Esophagus muscularis mucosa (tissue), 4 donors: ENCODE measurements around the gene SKP2. TPM values are rescaled to one million over a fixed set of nuclear protein-coding genes. Genes with fewer than 3 reads are reported as not detected.

Source experiments
- DNase-seq: peaks from one replicate; pipeline ENCODE4 v3.0.0-alpha.2; 2017; ENCODE audit errors: extremely low spot score
- H3K27ac ChIP-seq, 4 donors: fragments of 200-600 bp; sonication (generic); replicated peaks in 1 of 4; 1 replicate in 3 of 4; 2 replicates in 1 of 4; pipeline ENCODE4 v1.5.1; 2016 to 2019; ENCODE audit warnings: mild to moderate bottlenecking in 1 of 4
- H3K27me3 ChIP-seq, 4 donors: fragments of 200-600 bp; sonication (generic); one replicate each; pipeline versions ENCODE4 v1.5.1 to v1.6.0; 2016 to 2019
- H3K36me3 ChIP-seq, 4 donors: fragments of 200-600 bp; sonication (generic); one replicate each; pipeline ENCODE4 v1.5.1; 2016 to 2019
- H3K4me1 ChIP-seq, 4 donors: fragments of 200-600 bp; sonication (generic); one replicate each; pipeline ENCODE4 v1.5.1; 2016 to 2019
- H3K4me3 ChIP-seq, 4 donors: fragments of 200-600 bp; sonication (generic); 1 replicate in 2 of 4; 2 replicates in 2 of 4; pipeline ENCODE4 v1.5.1; 2016 to 2019; ENCODE audit warnings: mild to moderate bottlenecking in 4 of 4, moderate library complexity in 1 of 4
- H3K9me3 ChIP-seq, 4 donors: fragments of 200-600 bp; sonication (generic); 1 replicate in 3 of 4; 2 replicates in 1 of 4; pipeline ENCODE4 v1.5.1; 2016 to 2019
- EP300 ChIP-seq: sonication (generic); formaldehyde crosslinking; IDR thresholded peaks from one replicate; pipeline ENCODE4 v1.6.1; 2017; ENCODE audit warnings: antibody characterized with exemption
- POLR2A ChIP-seq: fragments of 450-650 bp; IDR thresholded peaks from one replicate; pipeline ENCODE4 v1.6.1; 2017; ENCODE audit warnings: antibody characterized with exemption, moderate library complexity, mild to moderate bottlenecking, low read depth
- POLR2AphosphoS5 ChIP-seq, 2 donors: sonication (generic); formaldehyde crosslinking; IDR thresholded peaks; one replicate each; pipeline ENCODE4 v1.6.1; 2017; ENCODE audit warnings: antibody characterized with exemption in 2 of 2
- WGBS: methylation state at CpG from one replicate; pipeline ENCODE4 v1.1.5; 2018; 5-methylcytosine and 5-hydroxymethylcytosine counted together
- intact Hi-C: fragments of 100-400 bp; cut with DNase I; formaldehyde crosslinking; loops from one replicate; pipeline ENCODE4 v1.15.1; 2023
- total RNA-seq, 4 donors: library from RNA; depleted of rRNA; stranded (reverse); fragments of >200 nt; gene quantifications; one replicate each; pipeline versions ENCODE4 v1.1.0 to v1.2.1, GENCODE V29; 2016
- TF ChIP-seq, protein P1 (sequence below), 3 experiments: fragments of 200-600 bp in 2 of 3; fragments of 450-650 bp in 1 of 3; sonication (generic) in 2 of 3; IDR thresholded peaks; one replicate each; pipeline ENCODE4 v1.5.1; 2017 to 2019; ENCODE audit warnings: antibody characterized with exemption in 3 of 3, mild to moderate bottlenecking in 2 of 3, moderate library complexity in 1 of 3

The SKP2 gene
- total RNA-seq, 4 donors from 2014 or later: 5.6 to 12.1 (median 9.2) TPM

DNA sequence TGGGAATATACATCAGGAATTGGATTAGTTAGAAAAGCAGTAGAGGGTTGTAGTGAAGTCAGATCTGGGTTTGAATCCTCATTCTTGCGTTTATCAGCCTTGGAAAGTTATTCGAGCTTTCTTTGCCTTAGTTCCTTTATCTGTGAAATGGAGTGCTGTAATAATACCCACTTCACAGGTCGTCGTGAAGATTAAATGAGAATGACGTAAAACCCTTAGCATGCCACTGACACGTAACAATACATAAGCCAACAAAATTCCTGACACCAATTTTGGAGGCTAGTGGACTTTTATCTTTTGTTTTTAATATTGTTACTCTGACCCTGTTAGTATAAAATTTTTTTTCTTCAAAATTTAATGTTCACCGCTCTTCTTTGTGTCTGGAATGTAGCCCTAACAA is 3.4 kb downstream of the SKP2 start:
- TF ChIP-seq POLR2A (no peak), POLR2AphosphoS5 (IDR thresholded peaks at IDR 0.05) (no peak), EP300 (no peak)
- TF ChIP-seq, protein P1, sequence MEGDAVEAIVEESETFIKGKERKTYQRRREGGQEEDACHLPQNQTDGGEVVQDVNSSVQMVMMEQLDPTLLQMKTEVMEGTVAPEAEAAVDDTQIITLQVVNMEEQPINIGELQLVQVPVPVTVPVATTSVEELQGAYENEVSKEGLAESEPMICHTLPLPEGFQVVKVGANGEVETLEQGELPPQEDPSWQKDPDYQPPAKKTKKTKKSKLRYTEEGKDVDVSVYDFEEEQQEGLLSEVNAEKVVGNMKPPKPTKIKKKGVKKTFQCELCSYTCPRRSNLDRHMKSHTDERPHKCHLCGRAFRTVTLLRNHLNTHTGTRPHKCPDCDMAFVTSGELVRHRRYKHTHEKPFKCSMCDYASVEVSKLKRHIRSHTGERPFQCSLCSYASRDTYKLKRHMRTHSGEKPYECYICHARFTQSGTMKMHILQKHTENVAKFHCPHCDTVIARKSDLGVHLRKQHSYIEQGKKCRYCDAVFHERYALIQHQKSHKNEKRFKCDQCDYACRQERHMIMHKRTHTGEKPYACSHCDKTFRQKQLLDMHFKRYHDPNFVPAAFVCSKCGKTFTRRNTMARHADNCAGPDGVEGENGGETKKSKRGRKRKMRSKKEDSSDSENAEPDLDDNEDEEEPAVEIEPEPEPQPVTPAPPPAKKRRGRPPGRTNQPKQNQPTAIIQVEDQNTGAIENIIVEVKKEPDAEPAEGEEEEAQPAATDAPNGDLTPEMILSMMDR (IDR thresholded peaks at IDR 0.05): no peak
- Histone ChIP-seq H3K36me3 (peaks cover 8 to 68% (median 46%) of the 10 kb centered on the region in 4 donors), H3K9me3 (no peaks in the 10 kb centered on the region), H3K27ac (no peak overlapping the region), H3K4me1 (peaks cover 29 to 50% (median 32%) of the 10 kb centered on the region in 4 donors), H3K4me3 (no peak overlapping the region), H3K27me3 (no peaks in the 10 kb centered on the region)
- intact Hi-C loops: no loop called here
- no peak for DNase-seq
- WGBS: 86% methylated on average over 7 of the region's 7 CpGs

DNA sequence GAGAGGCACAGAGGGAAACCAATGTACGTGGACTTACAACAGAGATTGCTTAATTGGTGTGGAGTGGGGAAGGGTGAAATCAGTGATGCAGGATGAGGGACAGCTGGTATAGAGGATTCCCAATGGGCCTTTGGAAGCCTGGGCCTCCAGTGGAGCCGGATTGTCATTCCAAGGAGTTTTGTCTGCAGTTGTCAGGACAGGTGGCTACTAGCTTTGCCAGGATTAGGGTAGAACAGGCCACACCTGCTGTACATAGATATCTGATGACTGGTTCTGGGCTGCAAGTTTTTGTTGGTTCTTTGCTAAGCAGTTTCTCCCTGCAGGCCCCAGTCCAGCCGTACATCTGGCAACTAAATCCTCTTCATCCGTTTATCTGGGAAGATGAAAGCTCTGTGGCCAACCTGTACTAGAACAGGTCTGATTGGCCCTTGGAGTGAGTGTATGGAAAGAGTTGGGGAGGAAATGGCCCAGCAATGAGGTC is 4.2 kb downstream of the SKP2 start:
- H3K4me3 ChIP-seq: no peak overlapping the region
- TF ChIP-seq EP300 (no peak), POLR2A (no peak), POLR2AphosphoS5 (IDR thresholded peaks at IDR 0.05) (no peak)
- TF ChIP-seq, protein P1 (IDR thresholded peaks at IDR 0.05): no peak
- peaks cover 8 to 77% (median 51%) of the 10 kb centered on the region in 4 donors for H3K36me3 ChIP-seq
- peaks cover 22 to 41% (median 25%) of the 10 kb centered on the region in 4 donors for H3K4me1 ChIP-seq
- H3K27ac ChIP-seq: no peak overlapping the region
- 70% methylated on average over 4 of the region's 4 CpGs for WGBS
- DNase-seq: no peak
- intact Hi-C loops: no loop called here
- no peaks in the 10 kb centered on the region for H3K27me3 ChIP-seq
- no peaks in the 10 kb centered on the region for H3K9me3 ChIP-seq

DNA sequence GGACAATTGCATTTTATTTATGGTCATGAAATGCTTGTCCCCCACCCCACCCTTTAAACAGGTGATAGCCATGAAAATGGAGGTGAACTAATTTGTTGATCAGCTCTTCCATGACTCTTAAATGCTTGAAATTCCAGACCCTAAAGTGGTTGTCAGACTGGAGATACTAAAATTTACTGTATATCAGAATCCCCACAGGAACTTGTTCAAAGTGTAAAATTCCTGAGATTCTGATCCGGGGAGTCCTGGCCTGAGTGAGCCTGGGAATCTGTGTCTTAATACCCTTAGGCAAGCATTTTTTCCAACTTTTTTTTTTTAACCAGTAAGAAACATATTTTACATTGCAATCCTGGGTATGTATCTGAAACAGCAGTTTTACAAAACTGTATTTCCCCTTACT is 4.7 kb downstream of the SKP2 start:
- Histone ChIP-seq H3K27me3 (no peaks in the 10 kb centered on the region), H3K4me3 (no peak overlapping the region), H3K27ac (no peak overlapping the region), H3K9me3 (no peaks in the 10 kb centered on the region), H3K36me3 (peaks cover 8 to 81% (median 53%) of the 10 kb centered on the region in 4 donors), H3K4me1 (peaks cover 22 to 41% (median 25%) of the 10 kb centered on the region in 4 donors)
- intact Hi-C loops: no loop called here
- no peak for DNase-seq
- 38% methylated on average over 1 of the region's 1 CpG for WGBS
- TF ChIP-seq POLR2AphosphoS5 (IDR thresholded peaks at IDR 0.05) (no peak), EP300 (no peak), POLR2A (no peak)
- TF ChIP-seq, protein P1 (IDR thresholded peaks at IDR 0.05): no peak

DNA sequence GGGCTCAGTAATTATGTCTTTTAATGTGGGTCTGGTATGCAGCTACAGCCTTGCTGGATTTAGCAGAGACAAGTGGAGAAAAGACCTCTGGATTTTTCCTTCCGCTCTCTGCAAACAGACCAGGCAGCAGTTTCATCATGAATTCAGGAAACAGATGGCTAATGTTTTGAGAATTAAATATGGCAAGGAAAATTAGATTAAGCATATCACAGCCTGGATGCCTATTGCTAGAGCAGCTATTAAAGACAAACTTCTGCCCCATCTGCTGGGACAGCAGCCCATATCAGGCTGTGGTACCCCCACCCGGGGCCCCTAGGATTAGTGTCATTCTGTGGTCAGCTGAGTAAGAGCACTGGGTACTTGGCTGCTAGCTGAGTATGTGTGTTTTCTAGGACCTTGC is 6.2 kb downstream of the SKP2 start:
- Histone ChIP-seq H3K9me3 (no peaks in the 10 kb centered on the region), H3K27me3 (no peaks in the 10 kb centered on the region), H3K27ac (no peak overlapping the region), H3K4me1 (peaks cover 13 to 33% (median 17%) of the 10 kb centered on the region in 4 donors), H3K36me3 (peaks cover 13 to 97% (median 65%) of the 10 kb centered on the region in 4 donors), H3K4me3 (no peak overlapping the region)
- 69% methylated on average over 2 of the region's 2 CpGs for WGBS
- intact Hi-C loops: no loop called here
- TF ChIP-seq, protein P1 (IDR thresholded peaks at IDR 0.05): no peak
- no peak for TF ChIP-seq POLR2A
- no peak for TF ChIP-seq POLR2AphosphoS5 (IDR thresholded peaks at IDR 0.05)
- TF ChIP-seq EP300: no peak
- DNase-seq: no peak

DNA sequence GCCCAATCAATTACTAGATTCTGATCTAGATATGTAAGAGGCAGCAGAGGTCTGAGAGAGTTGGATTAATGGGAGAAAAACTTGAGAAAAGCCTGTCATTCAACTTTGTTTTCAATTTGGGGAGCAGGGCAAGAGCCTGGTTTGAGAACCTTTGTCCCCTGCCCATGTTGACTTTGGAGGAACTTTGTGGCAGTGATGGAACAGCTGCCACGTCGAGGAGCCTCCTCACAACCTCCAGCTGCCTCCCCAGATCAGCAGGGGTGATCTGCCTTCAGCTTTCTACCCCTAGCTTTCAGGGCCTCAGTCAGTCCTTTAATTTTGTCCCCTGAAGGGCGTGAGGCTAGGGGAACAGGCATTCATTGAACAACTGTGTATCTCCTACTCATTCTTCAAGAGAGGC is 8.7 kb downstream of the SKP2 start:
- intact Hi-C loops: no loop called here
- no peak for DNase-seq
- 93% methylated on average over 3 of the region's 3 CpGs for whole genome bisulfite sequencing
- Histone ChIP-seq H3K4me1 (peaks cover 5 to 20% (median 7%) of the 10 kb centered on the region in 4 donors), H3K27me3 (no peaks in the 10 kb centered on the region), H3K36me3 (peaks cover 20 to 99% (median 74%) of the 10 kb centered on the region in 4 donors), H3K9me3 (no peaks in the 10 kb centered on the region), H3K4me3 (no peak overlapping the region), H3K27ac (no peak overlapping the region)
- TF ChIP-seq POLR2A (no peak), EP300 (no peak), POLR2AphosphoS5 (IDR thresholded peaks at IDR 0.05) (no peak)
- TF ChIP-seq, protein P1 (IDR thresholded peaks at IDR 0.05): no peak
